GM18519 (cell line): Measurements from ENCODE around the gene CBS.
"Not testable (repeated sequence)": the region's sequence is repeated elsewhere in the genome, so short reads cannot be mapped to it uniquely, and the experiment has no call there.

Experiments used
- ATAC-seq: cut with Tn5 transposase; IDR thresholded peaks from one replicate; pipeline ENCODE4 v1.9.1; 2021; ENCODE audit warnings: mild to moderate bottlenecking, moderate library complexity; ENCODE audit not compliant: unreplicated experiment, low FRiP score

CBS gene

GRCh38 chr21:43069682-43070081 lies 6.0 kb downstream of the CBS start:
- ATAC-seq, result not testable (repeated sequence)

- ATAC-seq, result not testable (repeated sequence)
Measured at GRCh38 chr21:43068065-43068464, 7.6 kb downstream of the CBS start.

GRCh38 chr21:43066690-43067089 lies 8.9 kb downstream of the CBS start:
- ATAC-seq, result not testable (repeated sequence)

- ATAC-seq, result not testable (repeated sequence)
Measured at GRCh38 chr21:43065991-43066390, 9.6 kb downstream of the CBS start.

GRCh38 chr21:43064265-43064917 lies 11.2 kb downstream of the CBS start:
- not testable (repeated sequence) for ATAC-seq

- ATAC-seq, result not testable (repeated sequence)
Measured at GRCh38 chr21:43062955-43063664, 12.5 kb downstream of the CBS start.

- ATAC-seq, result not testable (repeated sequence)
Measured at GRCh38 chr21:43053112-43053511, 22.5 kb downstream of the CBS start.

GRCh38 chr21:43045876-43046821 lies 29.5 kb downstream of the CBS start:
- not testable (repeated sequence) for ATAC-seq

GRCh38 chr21:43045165-43045875 lies 30.3 kb downstream of the CBS start:
- not testable (repeated sequence) for ATAC-seq

GRCh38 chr21:43044547-43044946 lies 31.1 kb downstream of the CBS start:
- ATAC-seq, result not testable (repeated sequence)

GRCh38 chr21:43043291-43043690 lies 32.3 kb downstream of the CBS start:
- not testable (repeated sequence) for ATAC-seq

- ATAC-seq, result not testable (repeated sequence)
Measured at GRCh38 chr21:43042169-43042568, 33.5 kb downstream of the CBS start.

GRCh38 chr21:43038659-43039044 lies 37.0 kb downstream of the CBS start:
- not testable (repeated sequence) for ATAC-seq

- not testable (repeated sequence) for ATAC-seq
Measured at GRCh38 chr21:43037918-43038658, 37.5 kb downstream of the CBS start.

- not testable (repeated sequence) for ATAC-seq
Measured at GRCh38 chr21:43036889-43037288, 38.7 kb downstream of the CBS start.

- no peak for ATAC-seq
Measured at GRCh38 chr21:43034826-43035225, 40.8 kb downstream of the CBS start.

- ATAC-seq, result no peak
Measured at GRCh38 chr21:43034101-43034500, 41.5 kb downstream of the CBS start.

- ATAC-seq, result no peak
Measured at GRCh38 chr21:43031121-43031619, 44.5 kb downstream of the CBS start.

GRCh38 chr21:43029785-43030184 lies 45.9 kb downstream of the CBS start:
- ATAC-seq, result no peak
